DOHH2 (cell line): ENCODE results near the gene ITGBL1.

ENCODE experiments used
- EZH2phosphoT487 ChIP-seq: fragments of 200-600 bp; sonication (generic); IDR thresholded peaks from 2 replicates; pipeline ENCODE4 v1.6.1; 2017; ENCODE audit warnings: borderline replicate concordance, mild to moderate bottlenecking, antibody characterized with exemption, low read length, moderate library complexity, mixed read lengths
- TF ChIP-seq, protein P1 (sequence below): fragments of 200-600 bp; sonication (generic); IDR thresholded peaks from one replicate; pipeline ENCODE4 v1.5.1; 2014; ENCODE audit warnings: antibody characterized with exemption, mild to moderate bottlenecking, low read depth, low read length; ENCODE audit not compliant: poor library complexity, severe bottlenecking

DNA sequence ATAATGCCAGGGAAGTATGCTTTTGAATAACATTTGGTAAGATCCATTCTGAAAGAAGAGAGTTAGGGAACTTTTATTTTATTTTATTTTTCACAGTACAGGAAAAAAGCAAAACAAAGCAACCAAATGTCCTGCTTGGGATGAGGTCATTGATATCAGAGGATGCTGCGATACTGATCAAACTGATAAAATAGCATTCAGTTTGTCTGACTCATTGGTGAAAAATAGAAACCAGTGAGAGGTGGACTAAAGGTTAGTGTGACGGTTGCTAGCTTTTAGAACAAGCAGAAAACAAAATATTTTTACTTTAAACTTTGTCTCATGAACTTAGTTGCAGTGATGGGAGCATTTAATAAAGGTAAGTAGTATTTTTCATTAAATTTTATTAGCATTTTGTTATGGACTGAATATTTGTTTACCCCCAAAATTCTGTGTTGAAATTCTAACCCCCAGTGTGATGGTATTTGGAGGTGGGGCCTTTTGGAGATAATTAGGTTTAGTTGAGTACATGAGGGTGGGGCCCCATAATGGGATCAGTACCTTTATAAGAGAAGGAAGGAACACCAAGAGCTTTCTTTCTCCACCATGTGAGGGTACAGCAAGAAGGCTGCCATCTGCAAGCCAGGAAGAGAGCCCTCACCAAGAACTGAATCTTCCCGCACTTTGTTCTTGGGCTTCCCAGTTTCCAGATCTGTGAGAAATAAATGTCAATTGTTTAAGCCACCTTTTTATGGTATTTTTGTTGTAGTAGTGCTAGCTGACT, 37.3 kb downstream of the ITGBL1 start:
- TF ChIP-seq, protein P1, sequence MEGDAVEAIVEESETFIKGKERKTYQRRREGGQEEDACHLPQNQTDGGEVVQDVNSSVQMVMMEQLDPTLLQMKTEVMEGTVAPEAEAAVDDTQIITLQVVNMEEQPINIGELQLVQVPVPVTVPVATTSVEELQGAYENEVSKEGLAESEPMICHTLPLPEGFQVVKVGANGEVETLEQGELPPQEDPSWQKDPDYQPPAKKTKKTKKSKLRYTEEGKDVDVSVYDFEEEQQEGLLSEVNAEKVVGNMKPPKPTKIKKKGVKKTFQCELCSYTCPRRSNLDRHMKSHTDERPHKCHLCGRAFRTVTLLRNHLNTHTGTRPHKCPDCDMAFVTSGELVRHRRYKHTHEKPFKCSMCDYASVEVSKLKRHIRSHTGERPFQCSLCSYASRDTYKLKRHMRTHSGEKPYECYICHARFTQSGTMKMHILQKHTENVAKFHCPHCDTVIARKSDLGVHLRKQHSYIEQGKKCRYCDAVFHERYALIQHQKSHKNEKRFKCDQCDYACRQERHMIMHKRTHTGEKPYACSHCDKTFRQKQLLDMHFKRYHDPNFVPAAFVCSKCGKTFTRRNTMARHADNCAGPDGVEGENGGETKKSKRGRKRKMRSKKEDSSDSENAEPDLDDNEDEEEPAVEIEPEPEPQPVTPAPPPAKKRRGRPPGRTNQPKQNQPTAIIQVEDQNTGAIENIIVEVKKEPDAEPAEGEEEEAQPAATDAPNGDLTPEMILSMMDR, result no peak
- TF ChIP-seq EZH2phosphoT487, result no peak
